Stimulated activated CD8-positive, alpha-beta memory T cell treated with anti-CD3 and anti-CD28 coated beads, Interleukin-2, amount 100 ng/mL, for 48 hours (primary cell): Measurements from ENCODE around the gene TSHZ2.

Experiments used
- DNase-seq, 2 donors: peaks; one replicate each; pipeline ENCODE4 v3.0.0-alpha.2; 2020; ENCODE audit warnings: low read depth in 2 of 2

Gene TSHZ2

GRCh38 chr20:53281557-53282117, 309.5 kb downstream of the TSHZ2 start:
- no peak for DNase-seq

GRCh38 chr20:53282217-53282955, 310.2 kb downstream of the TSHZ2 start:
- no peak for DNase-seq

GRCh38 chr20:53283011-53283410, 310.9 kb downstream of the TSHZ2 start:
- no peak for DNase-seq

- no peak for DNase-seq
Measured at GRCh38 chr20:53283597-53283996, 311.4 kb downstream of the TSHZ2 start.

- no peak for DNase-seq
Measured at GRCh38 chr20:53284256-53284655, 312.1 kb downstream of the TSHZ2 start.

GRCh38 chr20:53284696-53285095, 312.5 kb downstream of the TSHZ2 start:
- no peak for DNase-seq

GRCh38 chr20:53287357-53288042, 315.3 kb downstream of the TSHZ2 start:
- no peak for DNase-seq

GRCh38 chr20:53291548-53291947, 319.4 kb downstream of the TSHZ2 start:
- DNase-seq: no peak

- no peak for DNase-seq
Measured at GRCh38 chr20:53292347-53292746, 320.2 kb downstream of the TSHZ2 start.

- no peak for DNase-seq
Measured at GRCh38 chr20:53294804-53295203, 322.6 kb downstream of the TSHZ2 start.

GRCh38 chr20:53296025-53296424, 323.9 kb downstream of the TSHZ2 start:
- no peak for DNase-seq

GRCh38 chr20:53296451-53297153, 324.4 kb downstream of the TSHZ2 start:
- DNase-seq: no peak

GRCh38 chr20:53297154-53297529, 325.0 kb downstream of the TSHZ2 start:
- no peak for DNase-seq

- DNase-seq: no peak
Measured at GRCh38 chr20:53298260-53298659, 326.1 kb downstream of the TSHZ2 start.

- DNase-seq: no peak
Measured at GRCh38 chr20:53298911-53299310, 326.8 kb downstream of the TSHZ2 start.

- no peak for DNase-seq
Measured at GRCh38 chr20:53299831-53300230, 327.7 kb downstream of the TSHZ2 start.

- no peak for DNase-seq
Measured at GRCh38 chr20:53301869-53302268, 329.7 kb downstream of the TSHZ2 start.

- no peak for DNase-seq
Measured at GRCh38 chr20:53302695-53303412, 330.7 kb downstream of the TSHZ2 start.

- no peak for DNase-seq
Measured at GRCh38 chr20:53303413-53303760, 331.2 kb downstream of the TSHZ2 start.

GRCh38 chr20:53304146-53304545, 332.0 kb downstream of the TSHZ2 start:
- no peak for DNase-seq

GRCh38 chr20:53306192-53306805, 334.1 kb downstream of the TSHZ2 start:
- no peak for DNase-seq
